Left ventricle myocardium inferior (tissue), 1 donor: ENCODE data around the gene EFCAB13. TPM values are rescaled to one million over a fixed set of nuclear protein-coding genes. Genes with fewer than 3 reads are reported as not detected.

Experiments
- DNase-seq: peaks from one replicate; pipeline ENCODE4 v3.0.0-alpha.2; 2020
- H3K27ac ChIP-seq: fragments of 200-600 bp; replicated peaks from 2 replicates; pipeline ENCODE4 v1.8.0; 2021
- H3K27me3 ChIP-seq: fragments of 200-600 bp; 2 replicates; pipeline ENCODE4 v1.8.0; 2021; ENCODE audit warnings: low read depth
- H3K36me3 ChIP-seq: fragments of 200-600 bp; 2 replicates; pipeline ENCODE4 v1.8.0; 2021
- H3K4me1 ChIP-seq: fragments of 200-600 bp; 2 replicates; pipeline ENCODE4 v1.8.0; 2021
- H3K4me3 ChIP-seq: fragments of 200-600 bp; 2 replicates; pipeline ENCODE4 v1.8.0; 2021; ENCODE audit warnings: mild to moderate bottlenecking, moderate library complexity
- H3K9me3 ChIP-seq: fragments of 200-600 bp; replicated peaks from 2 replicates; pipeline ENCODE4 v1.8.0; 2021
- CTCF ChIP-seq: fragments of 200-600 bp; IDR thresholded peaks from 2 replicates; pipeline ENCODE4 v1.8.0; 2021; ENCODE audit warnings: antibody characterized with exemption, mild to moderate bottlenecking, borderline replicate concordance
- intact Hi-C: fragments of 100-400 bp; cut with micrococcal nuclease; formaldehyde crosslinking; loops from one replicate; pipeline ENCODE4 v1.11.0; 2022
- long read RNA-seq: library from polyadenylated mRNA; unstranded; transcript quantifications from one replicate; pipeline ENCODE4 v2.0.0, GENCODE V29; 2021
- total RNA-seq: library from RNA; stranded (reverse); fragmentation: NEBNext Ultra II Directional; extraction: Animal tissue kit (Norgen Biotek cat#: 25700); gene quantifications from one replicate; pipeline ENCODE4 v1.2.1, GENCODE V29; 2021
- donor health status: DM: no; HTN: yes; CAD: no; lungs with severe emphysema.

Gene EFCAB13, protein sequence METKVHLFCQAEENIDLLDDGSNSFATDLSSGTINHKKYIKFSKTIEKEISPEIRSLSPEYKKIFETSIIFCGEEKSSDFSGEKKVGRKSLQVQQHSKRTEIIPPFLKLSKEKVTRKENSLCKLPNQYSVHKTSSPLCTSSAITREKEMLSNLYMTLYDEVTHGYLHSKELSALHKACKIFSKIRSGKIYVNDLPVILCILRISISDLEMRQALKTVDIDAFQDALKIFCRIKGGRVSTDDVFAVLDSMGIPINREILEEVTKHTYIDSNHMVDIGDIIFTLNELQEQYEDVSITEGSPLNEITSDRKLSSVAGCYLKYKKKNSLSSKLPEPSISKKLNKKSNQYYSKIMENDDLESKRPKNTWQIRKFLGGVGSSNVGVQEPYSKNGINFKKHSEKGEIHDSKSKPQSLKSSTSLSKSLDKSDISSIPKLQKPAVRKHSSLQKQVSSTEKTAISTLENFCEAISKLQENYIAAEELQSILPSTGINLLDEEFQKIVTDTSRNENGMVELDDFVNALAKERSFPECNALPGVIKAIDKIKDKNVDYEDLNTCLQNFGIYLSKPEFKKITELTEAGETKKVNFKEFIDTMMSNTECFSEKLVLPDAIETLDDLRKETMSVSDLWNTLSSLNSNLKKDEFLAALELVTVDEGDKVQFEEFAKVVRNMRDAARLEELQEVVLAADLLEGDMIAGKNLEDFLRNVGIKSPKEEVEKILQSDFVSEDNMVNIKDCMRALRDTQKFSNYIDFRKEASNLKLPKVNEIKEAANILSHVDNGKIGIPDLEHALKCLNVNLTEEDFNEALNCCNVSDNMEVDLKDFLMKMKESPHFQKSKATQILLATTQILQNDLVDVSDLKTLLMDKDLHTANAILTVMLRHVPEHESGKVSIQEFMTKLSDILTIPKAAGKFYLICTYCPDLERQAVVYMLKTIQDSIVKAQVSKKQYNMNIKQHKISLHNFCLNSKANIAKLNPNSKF
- 2.6 TPM for total RNA-seq
- long read RNA-seq, partial matches to known transcripts: 0 of 3 reads
- long read RNA-seq, other reads (novel, unspliced or antisense): 3 of 3 reads

DNA sequence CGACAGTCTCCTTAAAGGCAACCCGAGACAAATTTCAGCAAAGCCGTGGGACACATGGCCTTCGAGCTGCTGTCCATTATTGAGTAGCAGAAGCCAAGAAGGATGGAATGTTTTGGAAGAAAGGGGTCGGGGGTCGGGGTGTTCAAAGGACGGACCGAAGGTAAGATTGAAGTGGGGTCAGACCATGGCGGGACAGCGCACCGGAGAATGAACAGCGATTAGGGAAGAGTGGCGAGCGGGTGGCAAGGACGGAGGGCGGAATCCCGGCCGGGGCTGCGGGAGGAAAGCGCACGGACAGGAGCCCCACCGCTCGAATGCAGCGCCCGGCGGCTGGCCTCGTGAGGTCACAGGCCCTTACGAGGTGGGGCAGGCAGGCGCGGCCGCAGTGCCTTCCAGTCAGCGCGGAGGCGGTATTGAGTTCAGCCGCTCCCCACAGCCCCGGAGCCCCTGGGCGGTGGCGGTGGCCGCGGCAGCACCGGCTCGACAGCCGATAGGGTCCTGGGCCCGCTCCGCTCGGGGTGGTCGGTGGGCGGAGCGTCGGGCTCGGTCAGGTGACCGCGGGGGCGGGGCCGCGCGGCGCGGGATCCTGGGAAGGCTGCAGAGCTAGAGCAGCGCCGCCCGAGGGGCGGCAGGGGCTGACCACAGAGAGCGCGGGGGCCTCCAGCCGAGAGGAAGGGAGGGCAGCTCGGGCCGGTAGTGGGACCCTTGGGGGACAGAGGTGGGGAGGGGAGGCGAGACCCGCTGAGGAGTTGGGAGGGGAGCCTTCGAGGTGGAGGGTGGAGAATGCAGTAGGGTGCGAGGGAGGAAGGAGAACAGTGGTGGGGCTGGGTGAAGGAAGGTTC lies at the start of gene EFCAB13:
TSS of gene EFCAB13 (plus strand) at position 574 of the 842 bp plus-strand sequence. CDS start 4,399 bp downstream, outside the sequence.
- peaks cover 10% of the 10 kb centered on the region for H3K4me1 ChIP-seq
- H3K9me3 ChIP-seq: peaks cover 9% of the 10 kb centered on the region
- TF ChIP-seq CTCF: peak; percentile 54
- DNase-seq: peak; percentile 89
- peak within 1 kb of the TSS; percentile 96 for H3K27ac ChIP-seq
- peak within 1 kb of the TSS; percentile 82 for H3K4me3 ChIP-seq
- no peaks in the 10 kb centered on the region for H3K27me3 ChIP-seq
- intact Hi-C loops: no loop called here
- H3K36me3 ChIP-seq: no peaks in the 10 kb centered on the region

- intact Hi-C loops: no loop called here
- TF ChIP-seq CTCF: no peak
- H3K27me3 ChIP-seq: no peaks in the 10 kb centered on the region
- H3K4me3 ChIP-seq: no peak overlapping the region
- no peaks in the 10 kb centered on the region for H3K9me3 ChIP-seq
- peak overlapping the region; percentile 89 for H3K27ac ChIP-seq
- peaks cover 56% of the 10 kb centered on the region for H3K4me1 ChIP-seq
- no peak for DNase-seq
- no peaks in the 10 kb centered on the region for H3K36me3 ChIP-seq
Measured at GRCh38 chr17:47274319-47275069, 49.3 kb upstream of the EFCAB13 start.

- Histone ChIP-seq H3K27me3 (no peaks in the 10 kb centered on the region), H3K9me3 (no peaks in the 10 kb centered on the region), H3K27ac (peak overlapping the region; percentile 89), H3K4me1 (peaks cover 65% of the 10 kb centered on the region), H3K4me3 (no peak overlapping the region), H3K36me3 (no peaks in the 10 kb centered on the region)
- intact Hi-C loops: no loop called here
- peak; percentile 93 for DNase-seq
- TF ChIP-seq CTCF: no peak
Measured at GRCh38 chr17:47275245-47275984, 48.3 kb upstream of the EFCAB13 start.

DNA sequence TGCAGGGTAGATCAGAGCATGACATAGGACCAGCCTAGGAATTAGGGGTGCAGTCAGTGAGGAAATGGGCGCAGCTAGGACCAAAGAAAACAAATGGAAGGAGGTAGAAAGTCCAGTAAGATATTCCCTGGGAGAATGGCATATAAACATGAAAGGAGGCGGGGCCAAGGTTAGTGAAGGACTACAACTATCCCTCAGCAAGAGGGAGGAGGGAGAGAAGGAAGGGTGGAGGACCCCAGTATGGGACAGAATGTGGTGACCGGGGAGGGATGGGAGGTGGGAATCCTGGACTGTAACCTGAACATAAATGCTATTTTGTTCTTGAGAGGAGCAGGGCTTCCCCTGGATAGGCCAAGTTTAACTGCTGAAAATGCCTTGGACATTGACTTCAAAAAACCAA lies 47.3 kb upstream of the EFCAB13 start:
- intact Hi-C loops: no loop called here

More for the DNA sequence above, 47.3 kb upstream of the EFCAB13 start:
- H3K4me3 ChIP-seq: no peak overlapping the region
- H3K27me3 ChIP-seq: no peaks in the 10 kb centered on the region
- no peaks in the 10 kb centered on the region for H3K9me3 ChIP-seq
- DNase-seq: no peak
- no peaks in the 10 kb centered on the region for H3K36me3 ChIP-seq
- TF ChIP-seq CTCF: no peak
- peak overlapping the region; percentile 89 for H3K27ac ChIP-seq
- H3K4me1 ChIP-seq: peaks cover 68% of the 10 kb centered on the region
